Endothelial cell of umbilical vein (primary cell): ENCODE measurements around the gene KDM3B. TPM values are rescaled to one million over a fixed set of nuclear protein-coding genes. Genes with fewer than 3 reads are reported as not detected.

Experiments used
- BruUV-seq: library from RNA; stranded (reverse); fragments of 400-500 nt; replicated peaks from 2 replicates; lab custom pipeline; 2021; lab: Mats Ljungman, UMichigan
- CTCF ChIA-PET: fragments of 300-600, 350-600 bp; sonication (Branson Sonifier 250); formaldehyde crosslinking; loops from one replicate; lab custom pipeline; 2021; ENCODE audit warnings: antibody characterized with exemption, inconsistent platforms; lab: Charles Lee
- POLR2A ChIA-PET: fragments of 300-600, 350-600 bp; sonication (Branson Sonifier 250); formaldehyde crosslinking; loops from one replicate; lab custom pipeline; 2021; ENCODE audit warnings: antibody characterized with exemption, inconsistent platforms; lab: Charles Lee
- DNase-seq: peaks from one replicate; pipeline ENCODE4 v3.0.0-alpha.2; 2011; ENCODE audit warnings: low read depth, low spot score
- FAIRE-seq: peaks from 2 replicates; lab custom pipeline; 2011; peaks lifted over from hg19 to GRCh38; lab: Jason Lieb, UNC
- H2AFZ ChIP-seq: 2 replicates; pipeline ENCODE4 v1.6.0; 2012; ENCODE audit warnings: low read depth, low read length, control low read depth, inconsistent platforms
- H3K27ac ChIP-seq: 2 replicates; pipeline ENCODE4 v1.5.1; 2011; ENCODE audit warnings: low read depth, mild to moderate bottlenecking, control low read depth, low read length, moderate library complexity; ENCODE audit not compliant: insufficient read depth
- H3K27me3 ChIP-seq, 2 experiments: 2 replicates each; pipeline versions ENCODE4 v1.6.0 to v1.6.1; 2011; ENCODE audit warnings: low read length in 2 of 2, mixed read lengths in 1 of 2; ENCODE audit not compliant: control insufficient read depth in 2 of 2, insufficient read depth in 2 of 2
- H3K36me3 ChIP-seq, 2 experiments: 2 replicates in 1 of 2; 3 replicates in 1 of 2; pipeline ENCODE4 v1.5.1; 2011; ENCODE audit warnings: low read length in 2 of 2, mild to moderate bottlenecking in 1 of 2, moderate library complexity in 1 of 2; ENCODE audit not compliant: control insufficient read depth in 2 of 2, insufficient read depth in 2 of 2; ENCODE audit errors: extremely low read depth in 1 of 2
- H3K4me1 ChIP-seq: 3 replicates; pipeline ENCODE4 v1.5.1; 2011; ENCODE audit warnings: mild to moderate bottlenecking, low read length; ENCODE audit not compliant: control insufficient read depth, insufficient read depth; ENCODE audit errors: extremely low read depth
- H3K4me2 ChIP-seq: 2 replicates; pipeline ENCODE4 v1.6.1; 2011; ENCODE audit warnings: low read length, control low read depth, mixed read lengths; ENCODE audit not compliant: insufficient read depth
- H3K4me3 ChIP-seq, 3 experiments: fragments of 200-600 bp in 1 of 3; sonication (generic), shearing (Covaris generic) in 1 of 3; replicated peaks in 1 of 3; 2 replicates each; pipeline ENCODE4 v1.5.1; 2011 to 2016; ENCODE audit warnings: control low read depth in 3 of 3, low read length in 3 of 3, mild to moderate bottlenecking in 2 of 3, inconsistent platforms in 1 of 3, low read depth in 1 of 3, moderate library complexity in 1 of 3; ENCODE audit not compliant: insufficient read depth in 1 of 3
- H3K79me2 ChIP-seq: 2 replicates; pipeline ENCODE4 v1.6.0; 2012; ENCODE audit warnings: low read length, inconsistent platforms; ENCODE audit not compliant: control insufficient read depth, insufficient read depth
- H3K9ac ChIP-seq: replicated peaks from 2 replicates; pipeline ENCODE3; 2011; ENCODE audit warnings: low read length, control low read depth; ENCODE audit not compliant: insufficient read depth; ENCODE audit errors: extremely low read depth
- H3K9me1 ChIP-seq: replicated peaks from 3 replicates; pipeline ENCODE4 v1.6.0; 2011; ENCODE audit warnings: mild to moderate bottlenecking, low read length; ENCODE audit not compliant: control insufficient read depth, insufficient read depth; ENCODE audit errors: extremely low read depth
- H3K9me3 ChIP-seq: replicated peaks from 2 replicates; pipeline ENCODE4 v1.5.1; 2012; ENCODE audit warnings: low read length, inconsistent platforms; ENCODE audit not compliant: control insufficient read depth, insufficient read depth
- H4K20me1 ChIP-seq: replicated peaks from 2 replicates; pipeline ENCODE3; 2011; ENCODE audit warnings: mild to moderate bottlenecking, low read length; ENCODE audit not compliant: control insufficient read depth, insufficient read depth; ENCODE audit errors: extremely low read depth
- EZH2 ChIP-seq: IDR thresholded peaks from 2 replicates; pipeline ENCODE4 v1.6.1; 2012; ENCODE audit warnings: borderline replicate concordance, low read depth, mild to moderate bottlenecking, moderate library complexity, low read length, inconsistent platforms; ENCODE audit not compliant: severe bottlenecking
- FOS ChIP-seq: IDR thresholded peaks from 2 replicates; pipeline ENCODE4 v1.6.1; 2011; ENCODE audit warnings: mild to moderate bottlenecking, low read length, moderate library complexity, borderline replicate concordance; ENCODE audit not compliant: insufficient read depth
- GATA2 ChIP-seq: IDR thresholded peaks from 2 replicates; pipeline ENCODE4 v1.7.0; 2011; ENCODE audit warnings: low read depth, mild to moderate bottlenecking, moderate library complexity, mixed read lengths, low read length; ENCODE audit not compliant: insufficient read length, insufficient read depth
- JUN ChIP-seq: IDR thresholded peaks from 2 replicates; pipeline ENCODE4 v1.6.1; 2011; ENCODE audit warnings: borderline replicate concordance, low read depth; ENCODE audit not compliant: insufficient read length, insufficient read depth
- MYC ChIP-seq: IDR thresholded peaks from one replicate; pipeline ENCODE4 v1.6.1; 2011; ENCODE audit warnings: mild to moderate bottlenecking, low read depth, low read length
- POLR2A ChIP-seq: IDR thresholded peaks from 2 replicates; pipeline ENCODE4 v1.6.1; 2012; ENCODE audit warnings: low read depth, mild to moderate bottlenecking, control low read depth, low read length
- POLR2AphosphoS5 ChIP-seq: IDR thresholded peaks from 2 replicates; pipeline ENCODE4 v1.6.1; 2012; ENCODE audit warnings: low read depth, mild to moderate bottlenecking, control low read depth, low read length, moderate library complexity; ENCODE audit not compliant: insufficient read depth
- dilution Hi-C: fragments of 300-500 bp; cut with MboI; formaldehyde crosslinking; loops from one replicate; pipeline ENCODE4 v1.15.0; 2019; ENCODE audit warnings: low sequenced_read_pairs; ENCODE audit not compliant: extremely low pct_ligation_motif_present
- intact Hi-C: fragments of 100-400 bp; cut with micrococcal nuclease; formaldehyde crosslinking; loops from one replicate; pipeline ENCODE4 v1.10.0; 2022
- polyA plus RNA-seq, 4 experiments: library from polyadenylated mRNA; depleted of rRNA in 3 of 4; stranded (reverse) in 3 of 4; unstranded in 1 of 4; fragments of >200 nt; gene quantifications; 2 replicates each; pipeline versions ENCODE4 v1.2.1 to v1.2.3, GENCODE V29; 2011 to 2012; ENCODE audit warnings: missing spikeins in 1 of 4
- total RNA-seq: library from RNA; stranded (reverse); gene quantifications from 2 replicates; pipeline ENCODE4 v1.2.3, GENCODE V29; 2021
- TF ChIP-seq, protein P1 (sequence below): IDR thresholded peaks from 2 replicates; pipeline ENCODE4 v1.6.1; 2011; ENCODE audit not compliant: insufficient read depth, insufficient read length
- TF ChIP-seq, protein P2 (sequence below), 2 donors: IDR thresholded peaks; 1 replicate in 1 of 2; 2 replicates in 1 of 2; pipeline ENCODE4 v1.5.1; 2011; ENCODE audit warnings: low read length in 2 of 2, mild to moderate bottlenecking in 2 of 2, moderate library complexity in 2 of 2, control low read depth in 1 of 2, inconsistent platforms in 1 of 2, low read depth in 1 of 2; ENCODE audit not compliant: insufficient read depth in 1 of 2; ENCODE audit errors: extremely low read depth in 1 of 2

The KDM3B gene
- total and polyA plus RNA-seq, 2 donors (not counting 3 experiments of a cell fraction or from before 2014, with no cell fraction given) = 19.0 to 55.7 TPM

DNA sequence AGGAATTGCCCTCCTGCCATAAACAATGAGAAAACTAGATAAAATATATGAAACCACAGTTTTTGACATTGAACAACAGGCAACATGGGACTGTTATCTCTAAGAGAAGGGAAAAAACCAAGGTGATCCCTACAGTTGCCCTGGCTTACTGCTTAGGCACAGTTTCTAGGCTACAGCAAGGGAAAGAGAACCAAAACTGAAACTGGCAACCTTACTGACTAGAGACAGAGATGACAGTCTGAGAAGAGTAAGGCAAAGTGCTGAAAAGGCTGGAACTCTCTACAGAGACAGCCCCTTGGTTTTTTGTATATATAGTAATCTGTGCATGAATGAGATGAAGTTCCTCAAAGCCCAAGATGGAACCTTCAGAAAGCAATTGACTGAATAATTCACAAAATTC, 50.2 kb downstream of the KDM3B start:
- Histone ChIP-seq H4K20me1 (no peaks in the 10 kb centered on the region), H3K4me1 (no peaks in the 10 kb centered on the region), H2AFZ (no peak overlapping the region), H3K9me3 (no peaks in the 10 kb centered on the region), H3K4me3 (no peak overlapping the region), H3K4me2 (no peak overlapping the region), H3K36me3 (peaks cover 2 to 24% of the 10 kb centered on the region in 2 experiments), H3K27ac (no peak overlapping the region), H3K79me2 (no peaks in the 10 kb centered on the region), H3K9me1 (no peaks in the 10 kb centered on the region), H3K27me3 (no peaks in the 10 kb centered on the region), H3K9ac (no peak overlapping the region)
- no TSS peak for BruUV-seq
- intact Hi-C loops = no loop called here
- FAIRE-seq = no peak
- ChIA-PET POLR2A (no interaction called here), CTCF (no interaction called here)
- dilution Hi-C loops = no loop called here
- TF ChIP-seq EZH2 = no peak
- TF ChIP-seq JUN = no peak
- TF ChIP-seq, protein P1, sequence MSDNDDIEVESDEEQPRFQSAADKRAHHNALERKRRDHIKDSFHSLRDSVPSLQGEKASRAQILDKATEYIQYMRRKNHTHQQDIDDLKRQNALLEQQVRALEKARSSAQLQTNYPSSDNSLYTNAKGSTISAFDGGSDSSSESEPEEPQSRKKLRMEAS = no peak
- TF ChIP-seq, protein P2, sequence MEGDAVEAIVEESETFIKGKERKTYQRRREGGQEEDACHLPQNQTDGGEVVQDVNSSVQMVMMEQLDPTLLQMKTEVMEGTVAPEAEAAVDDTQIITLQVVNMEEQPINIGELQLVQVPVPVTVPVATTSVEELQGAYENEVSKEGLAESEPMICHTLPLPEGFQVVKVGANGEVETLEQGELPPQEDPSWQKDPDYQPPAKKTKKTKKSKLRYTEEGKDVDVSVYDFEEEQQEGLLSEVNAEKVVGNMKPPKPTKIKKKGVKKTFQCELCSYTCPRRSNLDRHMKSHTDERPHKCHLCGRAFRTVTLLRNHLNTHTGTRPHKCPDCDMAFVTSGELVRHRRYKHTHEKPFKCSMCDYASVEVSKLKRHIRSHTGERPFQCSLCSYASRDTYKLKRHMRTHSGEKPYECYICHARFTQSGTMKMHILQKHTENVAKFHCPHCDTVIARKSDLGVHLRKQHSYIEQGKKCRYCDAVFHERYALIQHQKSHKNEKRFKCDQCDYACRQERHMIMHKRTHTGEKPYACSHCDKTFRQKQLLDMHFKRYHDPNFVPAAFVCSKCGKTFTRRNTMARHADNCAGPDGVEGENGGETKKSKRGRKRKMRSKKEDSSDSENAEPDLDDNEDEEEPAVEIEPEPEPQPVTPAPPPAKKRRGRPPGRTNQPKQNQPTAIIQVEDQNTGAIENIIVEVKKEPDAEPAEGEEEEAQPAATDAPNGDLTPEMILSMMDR (IDR thresholded peaks at IDR 0.05; ENCODE audit: extremely low read depth in 1 of 2, insufficient read depth in 1 of 2, low read depth in 1 of 2, low read length in 2 of 2) = no peak
- no peak for TF ChIP-seq POLR2A
- TF ChIP-seq MYC = no peak
- no peak for TF ChIP-seq GATA2
- TF ChIP-seq FOS = no peak
- no peak for TF ChIP-seq POLR2AphosphoS5
- DNase-seq = no peak
